GM23248 (cell line): ENCODE data around the gene ASB5. TPM values are rescaled to one million over a fixed set of nuclear protein-coding genes. Genes with fewer than 3 reads are reported as not detected.

Experiments used
- DNase-seq: peaks from one replicate; pipeline ENCODE4 v3.0.0-alpha.2; 2015
- H2AFZ ChIP-seq: fragments of 200-600 bp; sonication (generic); 2 replicates; pipeline ENCODE4 v1.6.1; 2016; ENCODE audit warnings: antibody characterized with exemption
- H3F3A ChIP-seq: fragments of 200-600 bp; sonication (generic); 2 replicates; pipeline ENCODE4 v1.6.1; 2016; ENCODE audit warnings: mild to moderate bottlenecking, antibody characterized with exemption, mixed run types; ENCODE audit not compliant: insufficient read depth
- H3K27ac ChIP-seq: fragments of 200-600 bp; sonication (generic); 2 replicates; pipeline ENCODE4 v1.5.1; 2016; ENCODE audit warnings: mild to moderate bottlenecking
- H3K27me3 ChIP-seq: fragments of 200-600 bp; sonication (generic); replicated peaks from 2 replicates; pipeline ENCODE4 v1.6.1; 2016; ENCODE audit warnings: mild to moderate bottlenecking; ENCODE audit not compliant: insufficient read depth
- H3K36me3 ChIP-seq: fragments of 200-600 bp; sonication (generic); 2 replicates; pipeline ENCODE4 v1.6.1; 2016; ENCODE audit warnings: low read depth, mild to moderate bottlenecking
- H3K4me1 ChIP-seq: fragments of 200-600 bp; sonication (generic); 2 replicates; pipeline ENCODE4 v1.6.1; 2016; ENCODE audit warnings: mild to moderate bottlenecking; ENCODE audit not compliant: insufficient read depth
- H3K4me2 ChIP-seq: fragments of 200-600 bp; sonication (generic); one replicate; pipeline ENCODE4 v1.6.1; 2016; ENCODE audit warnings: mild to moderate bottlenecking; ENCODE audit not compliant: unreplicated experiment
- H3K4me3 ChIP-seq: fragments of 200-600 bp; sonication (generic); 2 replicates; pipeline ENCODE4 v1.5.1; 2016; ENCODE audit warnings: mild to moderate bottlenecking
- H3K79me2 ChIP-seq: fragments of 200-600 bp; sonication (generic); 2 replicates; pipeline ENCODE4 v1.6.1; 2016; ENCODE audit warnings: mild to moderate bottlenecking; ENCODE audit not compliant: insufficient read depth
- H3K9ac ChIP-seq: fragments of 200-600 bp; sonication (generic); 2 replicates; pipeline ENCODE4 v1.6.1; 2016; ENCODE audit warnings: mild to moderate bottlenecking
- H3K9me2 ChIP-seq: fragments of 200-600 bp; sonication (generic); 2 replicates; pipeline ENCODE4 v1.6.1; 2016; ENCODE audit warnings: mixed run types, mild to moderate bottlenecking, moderate library complexity; ENCODE audit not compliant: insufficient read depth
- H3K9me3 ChIP-seq: fragments of 200-600 bp; sonication (generic); one replicate; pipeline ENCODE4 v1.6.1; 2017; ENCODE audit warnings: low read depth
- H4K20me1 ChIP-seq: fragments of 200-600 bp; sonication (generic); 2 replicates; pipeline ENCODE4 v1.6.0; 2016; ENCODE audit not compliant: insufficient read depth
- EZH2 ChIP-seq: fragments of 200-600 bp; sonication (generic); IDR thresholded peaks from 2 replicates; pipeline ENCODE4 v1.6.1; 2018; ENCODE audit warnings: antibody characterized with exemption, mild to moderate bottlenecking; ENCODE audit not compliant: insufficient read depth, poor library complexity, severe bottlenecking
- EZH2phosphoT487 ChIP-seq: fragments of 200-600 bp; sonication (generic); IDR thresholded peaks from 2 replicates; pipeline ENCODE4 v1.6.1; 2018; ENCODE audit warnings: antibody characterized with exemption, moderate library complexity, mild to moderate bottlenecking, low read depth; ENCODE audit not compliant: insufficient read depth
- WGBS, 2 experiments: methylation state at CpG; one replicate each; pipeline ENCODE4 v1.1.6; 2015 to 2017; ENCODE audit warnings: low lambda C conversion rate in 2 of 2, low coverage in 1 of 2; ENCODE audit errors: missing lambda C conversion rate in 2 of 2; 5-methylcytosine and 5-hydroxymethylcytosine counted together
- in situ Hi-C: fragments of 300-500 bp; cut with MboI; formaldehyde crosslinking; loops from 2 replicates; pipeline ENCODE4 v1.15.0; 2020
- polyA plus RNA-seq: library from polyadenylated mRNA; unstranded; fragments of >200 nt; fragmentation: Nextera tagmentation; extraction: Ambion mirVana; gene quantifications from 2 replicates; pipeline ENCODE4 v1.2.1, GENCODE V29; 2016
- total RNA-seq: library from RNA; depleted of rRNA; stranded (reverse); fragments of >200 nt; shearing (Covaris generic); gene quantifications from 2 replicates; pipeline ENCODE4 v1.2.3, GENCODE V29; 2014

Gene ASB5
- total and polyA plus RNA-seq, 2 experiments from 2014 or later: not detected

DNA sequence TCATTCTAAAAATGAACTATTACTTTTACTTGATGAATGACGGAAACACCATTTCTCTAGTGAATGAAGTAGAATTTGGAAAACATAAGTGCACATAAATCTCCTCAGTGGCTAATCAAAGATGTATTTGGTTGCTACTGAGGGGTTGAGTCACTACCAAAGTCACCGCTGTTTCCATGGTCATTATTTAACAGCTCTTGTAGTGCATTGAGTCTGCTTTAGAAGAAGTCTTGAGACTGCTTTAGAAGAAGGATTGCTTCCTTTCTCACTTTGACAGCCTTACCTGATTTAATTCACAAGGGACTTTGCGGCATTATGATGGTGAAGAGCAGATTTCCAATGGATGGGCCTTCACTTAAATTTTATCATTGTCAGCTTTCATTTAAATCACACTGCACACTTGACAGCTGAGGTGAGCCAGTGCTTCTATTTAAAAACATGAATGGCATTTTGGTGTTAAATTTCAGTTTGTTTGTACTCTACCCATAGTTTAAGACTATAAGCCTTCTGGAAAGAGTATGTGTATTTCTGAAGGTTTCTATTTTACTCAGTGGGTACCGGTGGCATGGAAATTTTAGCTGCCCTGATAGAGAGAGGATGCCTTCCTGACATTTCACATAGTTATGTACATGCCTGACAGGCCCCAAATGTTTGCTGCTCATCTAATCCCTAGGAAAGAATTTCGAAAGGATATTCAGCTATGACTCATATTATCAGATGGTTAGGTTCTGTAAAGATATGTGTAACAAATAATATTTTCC is 9.5 kb downstream of the ASB5 start:
- TF ChIP-seq EZH2phosphoT487 (no peak), EZH2 (no peak)
- Histone ChIP-seq H3K9me2 (no peaks in the 10 kb centered on the region), H3F3A (peaks cover 17% of the 10 kb centered on the region), H3K4me1 (peaks cover 37% of the 10 kb centered on the region), H3K9ac (no peak overlapping the region), H4K20me1 (no peaks in the 10 kb centered on the region), H3K27ac (peak overlapping the region; percentile 42; the same call in 1 of the 2 replicates), H3K9me3 (no peaks in the 10 kb centered on the region), H3K27me3 (no peaks in the 10 kb centered on the region), H3K4me3 (no peak overlapping the region), H3K4me2 (peak overlapping the region; percentile 48), H3K79me2 (no peaks in the 10 kb centered on the region), H2AFZ (0 out of 2 replicates have a peak overlapping the region, but pooled peaks have one; percentile 3), H3K36me3 (no peaks in the 10 kb centered on the region)
- peak; percentile 74 for DNase-seq
- 49 to 65% methylated on average over 5 of the region's 5 CpGs for WGBS, 2 experiments
- in situ Hi-C loops: no loop called here

- H2AFZ ChIP-seq: no peak overlapping the region
- no peaks in the 10 kb centered on the region for H3K9me2 ChIP-seq
- peaks cover 37% of the 10 kb centered on the region for H3K4me1 ChIP-seq
- H3K9me3 ChIP-seq: no peaks in the 10 kb centered on the region
- 97 to 98% methylated on average over 3 of the region's 3 CpGs for WGBS, 2 experiments
- H3K4me2 ChIP-seq: no peak overlapping the region
- TF ChIP-seq EZH2 (no peak), EZH2phosphoT487 (no peak)
- no peak overlapping the region for H3K4me3 ChIP-seq
- no peaks in the 10 kb centered on the region for H4K20me1 ChIP-seq
- DNase-seq: no peak
- no peaks in the 10 kb centered on the region for H3K36me3 ChIP-seq
- in situ Hi-C loops: no loop called here
- H3K9ac ChIP-seq: no peak overlapping the region
- no peaks in the 10 kb centered on the region for H3K27me3 ChIP-seq
- H3K79me2 ChIP-seq: no peaks in the 10 kb centered on the region
- H3K27ac ChIP-seq: no peak overlapping the region
- H3F3A ChIP-seq: peaks cover 17% of the 10 kb centered on the region
Measured at GRCh38 chr4:176258135-176258534, 10.9 kb downstream of the ASB5 start.

DNA sequence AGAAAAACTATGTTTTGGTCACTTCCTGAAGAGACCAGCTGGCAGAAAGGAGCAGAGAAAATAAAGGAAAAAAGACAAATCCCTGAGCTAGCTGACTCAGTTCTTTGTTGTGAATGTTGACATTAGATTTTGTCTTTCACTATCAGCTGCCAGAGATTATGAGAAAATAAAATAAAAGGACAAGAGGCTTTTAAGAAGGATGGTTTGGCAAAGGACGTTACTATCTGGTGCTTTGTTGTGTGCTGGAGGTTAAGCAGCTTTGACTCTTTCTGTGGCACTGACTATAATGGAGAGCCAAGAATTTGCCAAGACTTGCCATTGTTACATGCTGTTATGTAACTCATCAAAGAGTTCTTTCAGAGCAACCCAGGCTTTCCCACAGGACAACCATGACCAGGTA is 12.1 kb downstream of the ASB5 start:
- Histone ChIP-seq H4K20me1 (no peaks in the 10 kb centered on the region), H3F3A (peaks cover 17% of the 10 kb centered on the region), H2AFZ (0 out of 2 replicates have a peak overlapping the region, but pooled peaks have one; percentile 8), H3K9ac (no peak overlapping the region), H3K4me2 (no peak overlapping the region), H3K9me2 (no peaks in the 10 kb centered on the region), H3K4me3 (no peak overlapping the region), H3K9me3 (no peaks in the 10 kb centered on the region), H3K79me2 (no peaks in the 10 kb centered on the region), H3K36me3 (no peaks in the 10 kb centered on the region), H3K4me1 (peaks cover 34% of the 10 kb centered on the region), H3K27me3 (no peaks in the 10 kb centered on the region), H3K27ac (no peak overlapping the region)
- TF ChIP-seq EZH2: no peak
- TF ChIP-seq EZH2phosphoT487: no peak
- 55 to 62% methylated on average over 1 of the region's 1 CpG for WGBS, 2 experiments
- in situ Hi-C loops: no loop called here
- no peak for DNase-seq

- no peak overlapping the region for H3K9ac ChIP-seq
- H3K27me3 ChIP-seq: no peaks in the 10 kb centered on the region
- WGBS, 2 experiments: 93 to 96% methylated on average over 1 of the region's 1 CpG
- no peak overlapping the region for H3K4me3 ChIP-seq
- no peak overlapping the region for H3K27ac ChIP-seq
- no peak for DNase-seq
- no peaks in the 10 kb centered on the region for H3K9me3 ChIP-seq
- H4K20me1 ChIP-seq: no peaks in the 10 kb centered on the region
- peaks cover 10% of the 10 kb centered on the region for H3F3A ChIP-seq
- TF ChIP-seq EZH2: no peak
- TF ChIP-seq EZH2phosphoT487: no peak
- H2AFZ ChIP-seq: no peak overlapping the region
- in situ Hi-C loops: no loop called here
- no peaks in the 10 kb centered on the region for H3K36me3 ChIP-seq
- no peaks in the 10 kb centered on the region for H3K79me2 ChIP-seq
- H3K9me2 ChIP-seq: no peaks in the 10 kb centered on the region
- H3K4me1 ChIP-seq: peaks cover 12% of the 10 kb centered on the region
- H3K4me2 ChIP-seq: no peak overlapping the region
Measured at GRCh38 chr4:176242764-176243347, 26.2 kb downstream of the ASB5 start.
